K562 (cell line): Measurements from ENCODE around the gene PSMD13. TPM values are rescaled to one million over a fixed set of nuclear protein-coding genes. Genes with fewer than 3 reads are reported as not detected.
A peak's percentile ranks its signal among the peaks of the same experiment; 100 is the strongest.

ENCODE experiments used
- CSDE1 ChIP-seq, 2 experiments: fragments of 450-650 bp; IDR thresholded peaks; 2 replicates each; pipeline ENCODE4 v1.6.1; 2016; ENCODE audit warnings: mild to moderate bottlenecking in 1 of 2
- GABPA ChIP-seq: fragments of 200-800 bp; sonication (Bioruptor generic); conservative IDR thresholded peaks from 2 replicates; pipeline ENCODE4 v1.6.1; 2016; ENCODE audit warnings: low read depth, missing genetic modification characterization, missing compliant biosample characterization
- GATAD2A ChIP-seq: fragments of 450-650 bp; IDR thresholded peaks from 2 replicates; pipeline ENCODE4 v1.6.1; 2017
- HDAC3 ChIP-seq: fragments of 450-650 bp; IDR thresholded peaks from 2 replicates; pipeline ENCODE4 v1.6.1; 2018; ENCODE audit warnings: borderline replicate concordance, mild to moderate bottlenecking, moderate library complexity; ENCODE audit not compliant: partially characterized antibody
- HMGXB4 ChIP-seq: sonication (generic); formaldehyde crosslinking; IDR thresholded peaks from 2 replicates; pipeline ENCODE4 v1.8.1; 2023; ENCODE audit warnings: mild to moderate bottlenecking, missing genetic modification reagents
- HNRNPLL ChIP-seq: fragments of 200-400 bp; formaldehyde crosslinking; IDR thresholded peaks from 2 replicates; pipeline ENCODE4 v1.6.1; 2017; ENCODE audit warnings: low read length, low read depth, mild to moderate bottlenecking; ENCODE audit not compliant: poor library complexity, severe bottlenecking
- KLF10 ChIP-seq: fragments of 250-450 bp; sonication (Bioruptor Pico); IDR thresholded peaks from 2 replicates; pipeline ENCODE4 v1.6.1; 2021; ENCODE audit warnings: matching md5 sums
- KLF13 ChIP-seq: fragments of 450-650 bp; IDR thresholded peaks from 2 replicates; pipeline ENCODE4 v1.6.1; 2016; ENCODE audit warnings: missing genetic modification characterization, low read depth, mild to moderate bottlenecking, missing compliant biosample characterization, moderate library complexity, borderline replicate concordance
- MCM5 ChIP-seq: fragments of 450-650 bp; IDR thresholded peaks from 2 replicates; pipeline ENCODE4 v1.6.1; 2016; ENCODE audit warnings: low read depth
- MED1 ChIP-seq: sonication (generic); formaldehyde crosslinking; IDR thresholded peaks from 2 replicates; pipeline ENCODE4 v1.8.1; 2023; ENCODE audit warnings: missing genetic modification reagents, borderline replicate concordance
- NCOR1 ChIP-seq: fragments of 450-650 bp; IDR thresholded peaks from 2 replicates; pipeline ENCODE4 v1.6.1; 2016; ENCODE audit warnings: mild to moderate bottlenecking, moderate library complexity
- NEUROD1 ChIP-seq: fragments of 150-350 bp; IDR thresholded peaks from 2 replicates; pipeline ENCODE4 v1.6.1; 2014; ENCODE audit warnings: borderline replicate concordance, low read length, low read depth; ENCODE audit not compliant: partially characterized antibody
- NONO ChIP-seq, 2 experiments: fragments of 200-400 bp in 1 of 2; fragments of 450-650 bp in 1 of 2; formaldehyde crosslinking in 1 of 2; IDR thresholded peaks; 2 replicates each; pipeline ENCODE4 v1.6.1; 2017; ENCODE audit warnings: low read depth in 2 of 2, mild to moderate bottlenecking in 2 of 2, moderate library complexity in 2 of 2, low read length in 1 of 2
- PHTF2 ChIP-seq: fragments of 250-450 bp; sonication (Bioruptor Pico); IDR thresholded peaks from 2 replicates; pipeline ENCODE4 v1.5.0; 2021; ENCODE audit warnings: mild to moderate bottlenecking
- POLR2A ChIP-seq: fragments of 450-650 bp; conservative IDR thresholded peaks from 2 replicates; pipeline ENCODE4 v1.6.1; 2016
- TOE1 ChIP-seq, 2 experiments: fragments of 450-650 bp in 1 of 2; sonication (generic) in 1 of 2; formaldehyde crosslinking in 1 of 2; IDR thresholded peaks; 2 replicates each; pipeline versions ENCODE4 v1.7.1 to v1.8.0; 2016 to 2022; ENCODE audit warnings: borderline replicate concordance in 2 of 2, mild to moderate bottlenecking in 2 of 2, antibody characterized with exemption in 1 of 2, inconsistent platforms in 1 of 2, low read depth in 1 of 2, missing genetic modification reagents in 1 of 2, moderate library complexity in 1 of 2
- ZBED1 ChIP-seq: IDR thresholded peaks from 2 replicates; pipeline ENCODE4 v1.6.1; 2014
- ZBTB2 ChIP-seq: fragments of 450-650 bp; IDR thresholded peaks from 2 replicates; pipeline ENCODE4 v1.6.1; 2016; ENCODE audit warnings: antibody characterized with exemption
- ZBTB9 ChIP-seq: fragments of 450-650 bp; formaldehyde crosslinking; IDR thresholded peaks from 2 replicates; pipeline ENCODE4 v1.4.0; 2020; ENCODE audit warnings: mild to moderate bottlenecking, moderate library complexity
- ZNF695 ChIP-seq: fragments of 450-650 bp; formaldehyde crosslinking; IDR thresholded peaks from 2 replicates; pipeline ENCODE4 v1.4.0; 2020; ENCODE audit warnings: mild to moderate bottlenecking, moderate library complexity
- polyA plus RNA-seq, 8 experiments: library from polyadenylated mRNA; depleted of rRNA in 4 of 8; stranded (reverse) in 5 of 8; unstranded in 3 of 8; fragments of >200 nt; fragmentation: Nextera tagmentation in 2 of 8; fragmentation: Illumina TruSeq in 1 of 8; extraction: Ambion mirVana in 2 of 8; extraction: Trizol in 1 of 8; gene quantifications; 2 replicates each; pipeline versions ENCODE4 v1.2.1 to v1.2.3, GENCODE V29; 2011 to 2014; ENCODE audit warnings: inconsistent platforms in 1 of 8, missing spikeins in 1 of 8
- total RNA-seq, 7 experiments: library from RNA; depleted of rRNA in 6 of 7; stranded (reverse); fragments of >200 nt in 6 of 7; fragmentation: Illumina TruSeq in 2 of 7; extraction: Trizol in 2 of 7; gene quantifications; 2 replicates each; pipeline versions ENCODE4 v1.2.1 to v1.2.3, GENCODE V29; 2011 to 2021; ENCODE audit warnings: low replicate concordance in 1 of 7
- TF ChIP-seq, protein P1 (sequence below): IDR thresholded peaks from 3 replicates; pipeline ENCODE4 v1.6.1; 2011; ENCODE audit warnings: borderline replicate concordance, mild to moderate bottlenecking, moderate library complexity; ENCODE audit not compliant: insufficient read length; ENCODE audit errors: extremely low read depth

The PSMD13 gene
- total and polyA plus RNA-seq, 9 of the 15 experiments (the other 6 are each of a cell fraction or from before 2014, with no cell fraction given) = 185 to 383 (median 267) TPM

DNA sequence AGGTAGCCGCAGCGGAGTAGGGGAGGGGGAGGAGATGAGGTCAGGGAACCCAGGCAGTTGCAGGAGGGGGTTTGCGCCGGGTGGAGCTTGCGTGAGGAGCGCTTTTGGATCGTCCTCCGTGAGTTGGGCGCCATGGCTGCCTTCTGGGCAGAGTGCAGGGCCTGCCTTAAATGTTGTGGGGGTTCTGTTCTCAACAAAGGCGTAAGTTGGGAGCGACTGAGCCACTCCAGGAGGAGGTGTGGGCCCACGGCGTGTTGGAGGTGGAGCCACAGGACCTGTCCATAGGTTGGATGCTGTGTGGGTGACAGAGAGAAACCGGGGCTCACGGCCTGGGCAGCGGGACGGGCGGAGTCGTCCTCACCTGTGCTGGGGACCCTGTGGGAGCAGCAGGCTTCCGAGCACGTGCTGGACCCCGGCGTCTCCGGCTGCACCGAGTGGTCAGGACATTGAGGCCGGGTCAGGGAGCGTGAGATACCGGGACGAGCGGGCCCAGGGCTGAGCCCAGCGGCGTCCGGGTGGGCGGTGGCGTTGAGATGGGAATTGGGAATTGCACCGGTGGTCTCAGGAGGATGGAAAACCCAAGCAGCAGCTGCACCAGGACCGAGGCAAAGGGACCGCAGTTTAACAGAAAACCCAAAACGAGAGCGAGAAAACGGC, 51.2 kb downstream of the PSMD13 start (continued):
- no peak for TF ChIP-seq TOE1 (IDR thresholded peaks at IDR 0.05; ENCODE audit: borderline replicate concordance)
- no peak for TF ChIP-seq TOE1 (CRISPR knock-in tag; IDR thresholded peaks at IDR 0.05; ENCODE audit: borderline replicate concordance, low read depth)
- TF ChIP-seq HNRNPLL = peak; percentile 14
- TF ChIP-seq KLF13 (tag) = no peak
- TF ChIP-seq ZBTB9 = peak; percentile 67; the same call in 1 of the 2 replicates
- 0 out of 2 replicates have a peak, but pooled peaks have one; percentile 88 for TF ChIP-seq MED1 (CRISPR knock-in tag)
- no peak for TF ChIP-seq NCOR1
- no peak for TF ChIP-seq GABPA (tag)
- no peak for TF ChIP-seq ZNF695
- TF ChIP-seq GATAD2A = 0 out of 2 replicates have a peak, but pooled peaks have one; percentile 28
- peak; percentile 26; the same call in 1 of the 2 replicates for TF ChIP-seq PHTF2
- TF ChIP-seq ZBTB2 = no peak
- TF ChIP-seq CSDE1 (IDR thresholded peaks at IDR 0.05) = no peak
- TF ChIP-seq KLF10 (CRISPR knock-in tag) = no peak
- no peak for TF ChIP-seq HDAC3
- TF ChIP-seq POLR2A = peak; percentile 67
- TF ChIP-seq NEUROD1 = no peak
- TF ChIP-seq ZBED1 = no peak
- TF ChIP-seq, protein P1, sequence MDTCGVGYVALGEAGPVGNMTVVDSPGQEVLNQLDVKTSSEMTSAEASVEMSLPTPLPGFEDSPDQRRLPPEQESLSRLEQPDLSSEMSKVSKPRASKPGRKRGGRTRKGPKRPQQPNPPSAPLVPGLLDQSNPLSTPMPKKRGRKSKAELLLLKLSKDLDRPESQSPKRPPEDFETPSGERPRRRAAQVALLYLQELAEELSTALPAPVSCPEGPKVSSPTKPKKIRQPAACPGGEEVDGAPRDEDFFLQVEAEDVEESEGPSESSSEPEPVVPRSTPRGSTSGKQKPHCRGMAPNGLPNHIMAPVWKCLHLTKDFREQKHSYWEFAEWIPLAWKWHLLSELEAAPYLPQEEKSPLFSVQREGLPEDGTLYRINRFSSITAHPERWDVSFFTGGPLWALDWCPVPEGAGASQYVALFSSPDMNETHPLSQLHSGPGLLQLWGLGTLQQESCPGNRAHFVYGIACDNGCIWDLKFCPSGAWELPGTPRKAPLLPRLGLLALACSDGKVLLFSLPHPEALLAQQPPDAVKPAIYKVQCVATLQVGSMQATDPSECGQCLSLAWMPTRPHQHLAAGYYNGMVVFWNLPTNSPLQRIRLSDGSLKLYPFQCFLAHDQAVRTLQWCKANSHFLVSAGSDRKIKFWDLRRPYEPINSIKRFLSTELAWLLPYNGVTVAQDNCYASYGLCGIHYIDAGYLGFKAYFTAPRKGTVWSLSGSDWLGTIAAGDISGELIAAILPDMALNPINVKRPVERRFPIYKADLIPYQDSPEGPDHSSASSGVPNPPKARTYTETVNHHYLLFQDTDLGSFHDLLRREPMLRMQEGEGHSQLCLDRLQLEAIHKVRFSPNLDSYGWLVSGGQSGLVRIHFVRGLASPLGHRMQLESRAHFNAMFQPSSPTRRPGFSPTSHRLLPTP = no peak
- no peak for TF ChIP-seq NONO (IDR thresholded peaks at IDR 0.05; ENCODE audit: low read depth in 2 of 2, low read length in 1 of 2)
- TF ChIP-seq MCM5 = no peak
- TF ChIP-seq HMGXB4 (CRISPR knock-in tag) = no peak
